DND-41 (cell line): ENCODE results near the gene OMA1.
A peak's percentile ranks its signal among the peaks of the same experiment; 100 is the strongest.

Source experiments
- ATAC-seq: fragments of 200-7000 bp; cut with Tn5 transposase; 3 replicates; pipeline ENCODE4 v1.9.1; 2021; ENCODE audit warnings: low read depth; ENCODE audit not compliant: insufficient read depth
- DNase-seq: peaks from one replicate; pipeline ENCODE4 v3.0.0-alpha.2; 2020
- H2AFZ ChIP-seq: 2 replicates; pipeline ENCODE4 v1.6.0; 2012; ENCODE audit warnings: low read depth, low read length
- H3K27ac ChIP-seq: 2 replicates; pipeline ENCODE4 v1.5.1; 2012; ENCODE audit warnings: low read length, inconsistent platforms
- H3K27me3 ChIP-seq: fragments of 200-600 bp; sonication (generic); 2 replicates; pipeline ENCODE4 v1.6.0; 2012; ENCODE audit warnings: low read length, mild to moderate bottlenecking, inconsistent platforms; ENCODE audit not compliant: insufficient read depth, poor library complexity
- H3K36me3 ChIP-seq: 2 replicates; pipeline ENCODE4 v1.5.1; 2012; ENCODE audit warnings: low read length, inconsistent platforms; ENCODE audit not compliant: insufficient read depth
- H3K4me1 ChIP-seq: 2 replicates; pipeline ENCODE4 v1.5.1; 2012; ENCODE audit warnings: mild to moderate bottlenecking, low read length; ENCODE audit not compliant: insufficient read depth
- H3K4me2 ChIP-seq: 2 replicates; pipeline ENCODE4 v1.6.0; 2012; ENCODE audit warnings: mild to moderate bottlenecking, moderate library complexity, low read length, inconsistent platforms; ENCODE audit not compliant: insufficient read depth
- H3K4me3 ChIP-seq, 2 experiments: fragments of 200-600 bp in 1 of 2; shearing (Covaris generic) in 1 of 2; 2 replicates each; pipeline ENCODE4 v1.5.1; 2012 to 2016; ENCODE audit warnings: inconsistent platforms in 2 of 2, low read length in 2 of 2, mild to moderate bottlenecking in 2 of 2, low read depth in 1 of 2, moderate library complexity in 1 of 2
- H3K79me2 ChIP-seq: 2 replicates; pipeline ENCODE4 v1.6.0; 2012; ENCODE audit warnings: low read length, inconsistent platforms; ENCODE audit not compliant: insufficient read depth
- H3K9ac ChIP-seq: 2 replicates; pipeline ENCODE4 v1.6.0; 2012; ENCODE audit warnings: low read depth, mild to moderate bottlenecking, inconsistent platforms, low read length, moderate library complexity
- H3K9me3 ChIP-seq: 2 replicates; pipeline ENCODE4 v1.5.1; 2012; ENCODE audit warnings: low read length, moderate library complexity, mild to moderate bottlenecking, inconsistent platforms; ENCODE audit not compliant: insufficient read depth, severe bottlenecking
- H4K20me1 ChIP-seq: 2 replicates; pipeline ENCODE4 v1.6.0; 2012; ENCODE audit warnings: low read length; ENCODE audit not compliant: insufficient read depth
- EZH2 ChIP-seq: IDR thresholded peaks from 3 replicates; pipeline ENCODE4 v1.6.1; 2012; ENCODE audit warnings: borderline replicate concordance, low read depth, mild to moderate bottlenecking, moderate library complexity, low read length, inconsistent platforms; ENCODE audit not compliant: severe bottlenecking
- TF ChIP-seq, protein P1 (sequence below): IDR thresholded peaks from 2 replicates; pipeline ENCODE4 v1.5.1; 2012; ENCODE audit warnings: borderline replicate concordance, low read length, moderate library complexity, mild to moderate bottlenecking; ENCODE audit not compliant: poor library complexity, severe bottlenecking; ENCODE audit errors: extremely low read depth

Gene OMA1

DNA sequence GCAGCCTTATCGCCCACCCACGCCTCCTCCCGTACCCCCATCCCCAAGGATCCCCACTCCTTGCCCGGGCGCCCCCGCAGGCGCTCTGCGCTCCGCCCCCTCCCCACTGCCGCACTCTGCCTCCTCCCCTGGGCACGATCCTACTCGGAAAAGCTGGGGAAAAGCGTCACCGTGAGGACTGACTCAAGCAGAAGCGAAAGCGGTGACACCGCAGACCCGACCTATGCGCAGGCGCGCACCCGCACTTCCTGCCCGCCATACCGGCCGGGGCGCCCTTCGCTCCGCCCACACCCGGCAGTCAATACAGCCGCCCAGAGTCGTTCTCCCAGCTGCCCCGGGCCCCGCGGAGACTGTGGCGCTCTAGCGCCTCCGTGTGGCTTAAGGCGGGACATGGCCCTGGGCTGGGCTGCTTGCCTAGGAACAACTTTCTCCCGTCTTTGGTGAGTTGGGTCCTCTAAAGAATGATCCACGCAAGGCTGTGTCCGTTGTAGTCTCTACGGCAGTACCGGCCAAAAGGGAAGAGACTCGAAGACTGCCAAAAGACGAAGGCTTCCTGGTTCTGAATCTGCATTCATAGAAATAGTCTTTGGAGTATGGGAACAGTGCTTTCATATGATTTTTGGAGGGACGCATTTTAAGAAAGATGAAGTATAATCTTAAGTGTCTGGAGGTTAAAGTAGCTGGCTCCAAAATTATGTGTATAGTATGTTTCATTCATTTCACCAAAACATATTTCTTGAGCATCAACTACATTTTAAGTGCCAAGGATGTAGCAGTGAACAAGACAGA is at the start of gene OMA1:
Gene OMA1, minus strand, starts transcription at position 207 of the 789 bp plus-strand sequence. CDS start 7,432 bp downstream, outside the sequence.
- peaks cover 14% of the 10 kb centered on the region for H3K79me2 ChIP-seq
- peaks cover 21% of the 10 kb centered on the region for H3K4me1 ChIP-seq
- H3K4me3 ChIP-seq = peak within 1 kb of the TSS; percentile 42 to 72
- peak within 1 kb of the TSS; percentile 93 for H3K27ac ChIP-seq
- ATAC-seq (peak; percentile 92), DNase-seq (peak; percentile 97)
- H3K36me3 ChIP-seq = no peaks in the 10 kb centered on the region
- no peaks in the 10 kb centered on the region for H3K27me3 ChIP-seq
- no peak for TF ChIP-seq EZH2
- TF ChIP-seq, protein P1, sequence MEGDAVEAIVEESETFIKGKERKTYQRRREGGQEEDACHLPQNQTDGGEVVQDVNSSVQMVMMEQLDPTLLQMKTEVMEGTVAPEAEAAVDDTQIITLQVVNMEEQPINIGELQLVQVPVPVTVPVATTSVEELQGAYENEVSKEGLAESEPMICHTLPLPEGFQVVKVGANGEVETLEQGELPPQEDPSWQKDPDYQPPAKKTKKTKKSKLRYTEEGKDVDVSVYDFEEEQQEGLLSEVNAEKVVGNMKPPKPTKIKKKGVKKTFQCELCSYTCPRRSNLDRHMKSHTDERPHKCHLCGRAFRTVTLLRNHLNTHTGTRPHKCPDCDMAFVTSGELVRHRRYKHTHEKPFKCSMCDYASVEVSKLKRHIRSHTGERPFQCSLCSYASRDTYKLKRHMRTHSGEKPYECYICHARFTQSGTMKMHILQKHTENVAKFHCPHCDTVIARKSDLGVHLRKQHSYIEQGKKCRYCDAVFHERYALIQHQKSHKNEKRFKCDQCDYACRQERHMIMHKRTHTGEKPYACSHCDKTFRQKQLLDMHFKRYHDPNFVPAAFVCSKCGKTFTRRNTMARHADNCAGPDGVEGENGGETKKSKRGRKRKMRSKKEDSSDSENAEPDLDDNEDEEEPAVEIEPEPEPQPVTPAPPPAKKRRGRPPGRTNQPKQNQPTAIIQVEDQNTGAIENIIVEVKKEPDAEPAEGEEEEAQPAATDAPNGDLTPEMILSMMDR = peak; percentile 98
- peak within 1 kb of the TSS; percentile 64 for H3K9ac ChIP-seq
- peak within 1 kb of the TSS; percentile 83 for H3K4me2 ChIP-seq
- H2AFZ ChIP-seq = peak within 1 kb of the TSS; percentile 98
- H3K9me3 ChIP-seq = no peaks in the 10 kb centered on the region
- no peaks in the 10 kb centered on the region for H4K20me1 ChIP-seq

DNA sequence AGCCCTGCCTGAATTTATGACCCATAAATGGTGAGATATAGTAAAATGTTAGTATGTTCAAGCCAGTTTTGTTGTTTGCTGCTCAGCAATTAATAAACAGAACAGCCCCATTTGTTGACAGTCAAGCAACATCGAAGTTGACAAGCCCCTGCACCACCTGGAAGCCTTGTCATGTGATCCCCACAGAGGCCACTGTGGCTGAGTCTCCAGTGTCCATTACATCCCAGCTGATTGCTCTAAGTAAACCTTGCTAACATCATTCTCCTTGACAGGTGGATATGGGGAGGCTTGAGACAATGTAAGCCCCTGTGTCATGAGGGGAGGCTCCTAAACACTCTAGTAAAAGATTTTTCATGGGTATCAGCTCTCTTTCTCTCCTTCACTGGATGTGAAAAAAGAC is 48.0 kb upstream of the OMA1 start:
- no peak for TF ChIP-seq EZH2
- TF ChIP-seq, protein P1 = no peak
- Histone ChIP-seq H3K4me3 (no peak overlapping the region), H3K79me2 (no peaks in the 10 kb centered on the region), H3K27me3 (peaks cover 9% of the 10 kb centered on the region), H3K4me1 (no peaks in the 10 kb centered on the region), H3K9me3 (no peaks in the 10 kb centered on the region), H3K9ac (no peak overlapping the region), H3K4me2 (no peak overlapping the region), H2AFZ (no peak overlapping the region), H3K27ac (no peak overlapping the region), H3K36me3 (no peaks in the 10 kb centered on the region), H4K20me1 (no peaks in the 10 kb centered on the region)
- no peak for ATAC-seq
- no peak for DNase-seq

DNA sequence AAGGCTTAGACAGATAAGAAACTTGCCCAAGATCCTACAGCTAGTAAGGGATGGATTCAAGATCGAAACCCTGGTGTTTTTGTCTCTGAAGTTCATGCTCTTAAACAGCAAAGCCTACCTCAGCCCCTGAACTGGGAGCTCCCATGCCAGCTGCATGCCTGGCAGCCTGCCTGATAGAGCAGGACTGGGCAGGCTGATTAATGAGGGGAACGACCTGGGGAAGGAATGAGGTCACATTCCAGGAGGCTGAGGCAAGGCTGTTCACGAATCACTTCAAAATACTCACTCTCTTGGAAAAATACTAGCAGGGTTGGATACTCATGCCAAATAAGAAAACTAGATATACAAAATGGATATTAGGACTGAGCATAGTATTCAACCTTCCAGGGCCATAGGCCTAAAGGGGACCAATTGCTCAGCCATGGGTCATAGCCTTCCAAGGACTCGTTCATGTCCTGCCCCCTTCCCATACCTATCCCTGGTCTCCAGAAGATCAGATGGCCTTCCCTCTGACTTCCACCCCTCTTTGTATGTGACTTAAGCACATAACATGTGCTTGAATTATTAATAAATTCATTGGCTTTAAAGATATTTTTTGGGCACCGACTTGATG is 46.1 kb upstream of the OMA1 start:
- Histone ChIP-seq H3K27me3 (no peaks in the 10 kb centered on the region), H3K9ac (no peak overlapping the region), H3K4me1 (no peaks in the 10 kb centered on the region), H3K27ac (no peak overlapping the region), H3K36me3 (no peaks in the 10 kb centered on the region), H3K79me2 (no peaks in the 10 kb centered on the region), H2AFZ (no peak overlapping the region), H3K4me3 (no peak overlapping the region), H3K9me3 (no peaks in the 10 kb centered on the region), H4K20me1 (no peaks in the 10 kb centered on the region), H3K4me2 (no peak overlapping the region)
- TF ChIP-seq EZH2 = no peak
- TF ChIP-seq, protein P1 = no peak
- no peak for ATAC-seq
- no peak for DNase-seq
